HTR-8/SVneo (cell line): ENCODE data around the gene CFAP221.

Experiments
- DNase-seq: peaks from one replicate; pipeline ENCODE4 v3.0.0; 2011; ENCODE audit warnings: low spot score, mixed read lengths; ENCODE audit not compliant: insufficient read length
- FAIRE-seq: peaks from 2 replicates; lab custom pipeline; 2011; peaks lifted over from hg19 to GRCh38; lab: Jason Lieb, UNC

The CFAP221 gene

DNA sequence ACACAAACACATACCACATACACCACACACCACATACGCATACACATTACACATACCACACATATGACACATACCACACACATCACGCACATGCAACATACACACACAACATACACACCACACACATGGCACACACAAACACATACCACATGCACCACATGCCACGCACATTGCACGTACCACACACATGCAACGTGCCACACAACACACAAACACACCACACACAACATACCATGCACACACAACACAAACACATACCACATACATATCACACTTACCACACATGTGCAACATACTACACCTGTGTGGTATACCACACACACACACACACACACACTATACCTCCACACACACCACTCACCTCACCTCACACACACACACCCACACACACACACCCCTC lies 149.7 kb downstream of the CFAP221 start:
- FAIRE-seq (peak; percentile 99), DNase-seq (no peak)

DNA sequence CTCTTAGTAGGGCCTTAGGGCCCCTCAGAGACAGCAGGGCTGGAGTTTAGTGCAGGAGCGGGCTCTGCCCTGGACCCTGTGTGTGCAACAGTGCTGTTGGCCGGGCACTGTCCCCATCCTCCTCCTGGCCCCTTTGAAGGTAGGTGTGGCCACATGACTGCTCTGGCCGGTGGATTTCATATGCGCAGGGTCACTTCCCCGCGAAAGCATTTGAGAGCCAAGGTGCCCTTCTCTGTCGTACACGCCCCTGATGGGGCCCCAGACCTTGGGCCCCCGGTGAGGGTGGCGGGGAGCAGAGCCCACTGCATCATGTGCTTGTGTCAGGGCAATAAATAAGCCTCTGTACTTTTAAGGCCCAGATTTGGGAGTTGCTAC lies 150.2 kb downstream of the CFAP221 start:
- FAIRE-seq, result no peak
- DNase-seq, result no peak

DNA sequence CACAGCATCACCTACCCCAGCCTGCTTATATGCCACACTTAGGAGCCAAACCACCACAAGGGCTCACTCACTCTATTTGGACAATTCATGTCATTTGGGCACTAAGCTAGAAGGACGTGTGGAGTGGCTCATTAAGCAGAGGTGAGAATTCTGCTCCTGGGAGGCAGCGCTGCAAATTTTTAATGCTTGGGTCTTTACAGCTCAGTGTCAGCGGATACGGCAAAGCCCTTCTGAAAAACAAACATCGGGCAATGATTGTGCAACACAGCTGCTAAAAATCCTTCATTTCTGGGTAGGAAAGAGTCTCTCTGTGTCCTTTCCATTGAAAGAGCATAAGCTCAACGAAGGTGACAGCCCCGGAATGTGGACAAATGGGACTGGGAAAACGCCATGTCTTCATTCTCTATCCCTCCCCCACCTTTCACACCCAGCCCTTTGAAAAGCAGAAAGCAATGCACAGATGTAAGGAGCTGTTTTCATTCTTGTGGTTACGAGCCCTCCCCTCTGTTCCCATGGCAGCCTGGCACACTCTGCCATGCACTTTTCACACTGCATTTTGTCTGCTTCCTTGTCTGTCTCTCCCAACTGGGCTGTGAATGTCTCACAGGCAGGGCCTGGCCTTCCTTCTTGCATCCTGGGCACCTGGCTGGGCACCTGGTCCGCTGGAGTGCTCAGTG lies 150.7 kb downstream of the CFAP221 start:
- no peak for FAIRE-seq
- peak; percentile 23 for DNase-seq

DNA sequence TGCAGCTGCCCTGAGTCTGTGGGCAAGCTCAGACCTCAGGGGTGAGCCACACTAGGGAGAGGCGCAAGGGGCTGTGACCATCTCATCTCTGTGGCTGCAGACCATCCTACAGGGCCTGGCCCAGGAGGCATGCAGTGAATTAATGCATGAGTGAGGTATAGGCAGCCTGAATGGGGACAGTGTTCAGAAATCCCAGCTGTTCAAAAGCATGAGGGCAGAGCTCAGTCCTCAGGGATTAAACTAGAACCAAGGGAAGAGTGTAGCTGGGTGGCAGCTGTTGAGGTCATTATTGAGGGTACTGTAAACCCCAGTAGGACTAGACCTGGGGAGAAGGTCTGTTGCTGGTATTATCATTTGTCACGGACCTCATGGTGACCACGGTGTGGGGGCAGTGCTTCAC lies 151.8 kb downstream of the CFAP221 start:
- DNase-seq, result no peak
- no peak for FAIRE-seq

DNA sequence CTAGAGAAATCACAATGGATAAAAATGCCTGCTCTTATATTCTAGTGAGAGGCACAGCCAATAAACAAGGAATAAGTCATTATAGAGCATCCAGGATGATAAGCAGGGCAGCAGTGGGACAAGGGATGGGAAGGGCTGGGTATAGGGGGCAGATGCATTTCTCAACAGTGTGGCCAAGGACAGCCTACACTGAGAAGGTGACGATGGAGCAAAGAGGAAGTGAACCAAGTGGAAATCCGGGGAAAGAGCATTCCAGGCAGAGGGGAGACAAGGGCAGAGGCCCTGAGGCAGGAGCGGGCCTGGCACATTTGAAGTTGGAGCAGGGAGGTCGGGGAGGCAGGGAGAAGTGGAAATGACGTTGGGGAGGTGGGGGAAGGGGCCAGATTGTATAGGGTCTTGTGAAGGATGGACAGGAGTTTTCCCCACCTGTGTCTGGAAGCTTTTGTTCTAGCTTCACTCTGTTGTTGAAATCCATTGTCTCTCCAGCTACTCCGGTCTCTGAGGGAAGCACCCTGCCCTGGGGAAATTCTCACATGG lies 152.3 kb downstream of the CFAP221 start:
- DNase-seq (no peak), FAIRE-seq (no peak)

DNA sequence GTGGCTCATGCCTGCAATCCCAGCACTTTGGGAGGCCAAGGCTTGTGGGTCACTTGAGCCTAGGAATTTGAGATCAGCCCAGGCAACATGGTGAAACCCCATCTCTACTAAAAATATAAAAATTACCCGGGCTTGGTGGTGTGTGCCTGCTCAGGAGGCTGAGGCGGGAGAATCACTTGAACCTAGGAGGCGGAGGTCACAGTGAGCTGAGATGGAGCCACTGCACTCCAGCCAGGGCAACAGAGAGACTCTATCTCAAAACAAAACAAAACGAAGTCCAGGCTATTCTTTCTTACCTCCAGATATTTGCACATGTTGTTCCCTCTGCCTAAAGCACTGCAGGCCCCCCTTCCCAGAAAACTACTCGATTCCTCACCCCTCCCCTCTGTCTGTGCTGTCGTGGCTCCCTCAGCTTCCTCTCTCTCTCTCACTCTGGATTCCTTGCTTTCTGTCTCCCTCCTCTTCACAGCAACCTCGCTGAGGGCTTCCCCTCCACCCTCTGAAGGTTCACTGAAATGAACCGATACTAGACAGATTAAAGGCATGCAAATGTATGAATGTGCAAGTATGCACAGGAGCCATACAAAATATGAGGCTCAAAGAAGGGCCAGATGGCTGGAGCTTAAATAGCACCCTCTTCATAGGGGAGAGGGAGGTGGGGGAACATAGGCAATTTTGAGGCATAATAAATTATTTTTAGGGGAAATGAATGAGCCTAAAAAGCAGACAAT lies 153.2 kb downstream of the CFAP221 start:
- DNase-seq (no peak), FAIRE-seq (no peak)

DNA sequence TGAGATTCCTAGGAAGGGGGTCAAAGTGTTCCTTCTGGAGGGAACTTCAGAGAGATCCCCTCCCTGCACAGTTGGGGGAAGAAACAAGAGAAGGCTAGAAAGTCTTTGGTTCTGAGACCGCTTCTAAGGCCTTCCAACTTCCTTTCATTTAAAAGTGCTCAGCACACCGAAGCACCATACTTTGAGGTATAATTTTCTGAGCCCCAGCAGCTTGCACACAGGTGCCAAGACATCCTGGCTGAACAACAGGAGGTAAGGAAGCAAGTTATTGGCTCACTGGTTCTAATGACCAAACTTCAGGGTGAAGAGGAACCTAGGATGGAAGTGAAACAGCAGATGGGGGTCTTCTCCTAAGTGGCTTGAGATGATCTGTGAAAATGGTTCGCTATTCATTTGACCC lies 154.0 kb downstream of the CFAP221 start:
- FAIRE-seq, result no peak
- no peak for DNase-seq

DNA sequence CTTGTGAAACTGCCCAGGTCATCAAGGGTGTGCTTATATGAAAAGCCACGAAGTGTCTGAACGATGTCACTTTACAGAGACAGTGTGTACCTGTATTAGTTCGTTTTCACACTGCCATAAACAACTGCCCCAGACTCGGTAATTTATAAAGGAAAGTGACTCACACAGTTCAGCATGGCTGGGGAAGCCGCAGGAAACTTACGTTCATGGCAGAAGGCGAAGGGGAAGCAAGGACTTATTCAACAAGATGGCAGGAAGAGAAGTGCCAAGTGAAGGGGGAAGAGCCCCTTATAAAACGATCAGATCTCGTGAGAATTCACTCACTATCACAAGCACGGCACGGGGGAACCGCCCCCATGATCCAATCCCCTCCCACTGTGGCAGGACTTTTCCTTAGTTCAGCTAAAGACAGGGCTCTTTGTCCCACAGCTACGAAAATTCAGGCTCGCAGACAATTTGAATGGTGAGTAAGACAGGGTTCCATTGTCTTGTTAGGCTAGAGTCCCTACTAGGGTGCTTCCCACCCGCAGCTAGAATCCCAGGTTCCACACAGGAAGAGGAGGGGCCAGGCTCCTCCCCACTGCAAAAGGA lies 154.9 kb downstream of the CFAP221 start:
- FAIRE-seq (no peak), DNase-seq (no peak)

DNA sequence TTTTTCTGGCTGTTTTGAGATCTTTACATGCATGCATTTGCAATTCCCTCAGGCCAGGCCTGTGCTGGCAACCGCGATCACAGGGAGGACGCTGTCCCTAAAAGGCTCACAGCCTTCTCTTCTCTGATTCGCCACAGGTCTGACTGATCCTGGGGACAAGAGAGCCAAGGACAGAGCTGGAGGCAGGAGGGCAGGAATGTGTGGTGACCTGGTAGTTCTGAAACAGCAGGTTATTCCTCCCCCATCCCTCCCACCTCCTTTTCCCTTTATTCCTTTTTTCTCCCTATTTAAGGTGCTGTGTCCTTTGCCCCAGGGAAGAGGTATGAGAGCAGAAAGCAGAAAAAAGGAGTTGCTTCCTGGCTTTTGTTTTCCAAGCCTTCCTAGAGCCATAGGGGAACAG lies 156.6 kb downstream of the CFAP221 start:
- no peak for DNase-seq
- FAIRE-seq, result no peak

DNA sequence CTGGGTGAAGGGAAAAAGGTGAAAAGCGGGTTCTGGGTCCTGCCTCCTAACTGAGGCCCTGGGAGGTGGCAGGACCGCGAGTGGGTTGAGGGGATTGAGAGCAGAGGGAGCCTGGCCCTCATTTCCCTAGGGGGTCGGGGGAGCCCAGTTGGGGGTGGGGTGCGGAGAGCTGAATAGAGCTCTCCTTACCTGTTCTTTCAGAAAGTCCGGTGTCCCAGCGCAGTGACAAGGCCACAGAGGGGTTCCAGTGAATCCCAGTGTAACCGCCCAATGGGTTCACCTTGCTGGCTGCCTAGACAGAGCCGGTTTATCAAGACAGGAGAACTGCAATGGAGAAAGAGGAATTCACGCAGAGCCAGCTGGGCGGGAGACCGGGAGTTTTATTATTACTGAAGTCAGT lies 157.1 kb downstream of the CFAP221 start:
- no peak for DNase-seq
- no peak for FAIRE-seq

DNA sequence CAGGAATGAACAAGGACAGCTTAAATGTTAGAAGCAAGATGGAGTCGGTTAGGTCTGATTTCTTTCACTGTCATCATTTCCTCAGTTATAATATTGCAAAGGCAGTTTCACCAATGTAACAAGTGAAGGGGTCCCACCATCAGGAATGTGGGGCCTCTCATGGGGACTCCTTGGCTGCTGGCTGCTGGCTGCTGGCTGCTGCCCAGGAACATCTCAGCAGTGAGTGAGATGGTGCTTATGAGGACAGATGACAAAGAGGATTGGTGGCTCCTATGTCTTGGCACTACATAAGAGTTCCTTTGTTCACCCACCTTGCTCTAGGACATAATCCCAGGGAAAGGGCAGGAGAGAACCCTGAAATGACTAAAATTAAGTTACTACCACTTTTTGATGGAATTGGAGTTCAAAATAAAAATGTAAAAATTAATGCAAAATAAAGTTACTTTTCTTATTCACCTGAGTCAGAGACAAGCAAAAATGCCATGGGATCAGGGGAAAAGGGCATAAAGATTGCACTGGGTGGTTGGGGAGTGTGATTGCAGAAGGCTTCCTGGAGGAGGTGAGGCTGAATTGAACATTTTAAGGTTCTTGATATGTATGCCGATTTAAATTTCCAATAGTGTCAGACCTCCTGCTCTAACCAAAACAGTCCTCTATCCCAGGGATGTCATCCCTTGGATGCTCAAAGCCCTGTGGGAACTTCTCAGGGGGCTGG lies 158.1 kb downstream of the CFAP221 start:
- DNase-seq (no peak), FAIRE-seq (no peak)

DNA sequence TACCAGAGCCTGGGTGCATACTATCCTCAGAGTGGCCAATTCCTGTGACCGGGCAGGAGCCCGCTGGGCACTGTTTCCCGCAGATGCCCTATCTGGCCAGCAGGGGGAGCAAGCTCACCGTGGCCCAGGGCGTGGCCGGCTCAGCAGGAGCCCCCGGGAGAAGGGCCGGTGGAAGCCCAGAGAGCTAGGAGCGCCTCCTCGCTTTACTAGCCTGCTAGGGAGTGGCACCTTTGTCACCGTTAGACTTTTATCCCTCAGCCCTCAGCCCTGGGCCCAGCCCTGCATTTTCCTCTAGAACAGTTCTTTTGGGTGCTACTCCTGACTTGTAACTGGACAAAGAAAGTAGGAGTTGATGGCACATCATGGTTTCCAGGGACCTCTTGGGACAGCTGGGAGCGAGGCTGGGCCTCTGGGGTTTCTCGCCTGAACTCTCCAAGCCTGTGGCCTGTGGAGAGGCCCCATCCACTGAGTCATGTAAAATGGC lies 158.7 kb downstream of the CFAP221 start:
- DNase-seq, result peak; percentile 85
- peak; percentile 52 for FAIRE-seq

DNA sequence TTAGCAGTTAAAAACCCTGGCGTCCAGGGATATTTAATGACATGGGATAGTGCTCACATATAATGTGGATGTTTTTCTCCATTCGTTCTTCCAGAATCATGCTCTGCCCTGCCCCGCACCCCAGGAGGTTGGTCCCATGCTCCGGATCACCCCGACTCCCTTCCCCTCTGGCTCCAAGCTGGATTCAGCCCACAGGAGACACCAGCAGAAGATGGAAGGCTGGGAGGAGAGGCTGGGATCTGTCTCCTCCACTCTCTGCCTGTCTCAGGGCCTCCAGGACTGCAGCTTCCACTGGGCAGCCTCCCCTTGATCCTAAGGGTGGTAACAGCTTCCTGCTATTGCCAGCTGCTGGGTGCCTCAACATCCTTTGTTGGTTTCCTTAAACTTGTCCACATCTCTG lies 159.3 kb downstream of the CFAP221 start:
- FAIRE-seq (no peak), DNase-seq (no peak)

DNA sequence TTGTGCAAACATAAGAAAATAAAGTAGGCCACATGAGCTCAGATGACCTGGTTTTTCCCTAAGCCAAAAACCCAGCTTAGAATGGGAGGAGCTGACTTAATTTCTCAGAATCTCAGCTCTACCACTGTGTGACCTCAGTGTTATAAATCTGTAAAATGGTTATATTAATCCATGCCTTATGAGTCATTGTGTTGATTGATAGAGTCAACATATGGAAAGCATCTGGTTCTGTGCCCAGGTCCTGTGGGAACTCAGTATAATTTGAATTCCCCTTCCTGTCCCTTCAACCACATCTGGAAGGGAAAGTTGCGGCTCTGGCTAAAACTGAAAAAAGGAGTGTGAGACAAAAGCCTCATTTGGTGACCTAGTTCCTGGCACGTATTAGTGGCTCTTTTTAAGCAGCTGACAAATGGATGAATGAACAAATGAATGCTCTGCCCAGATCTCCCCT lies 160.4 kb downstream of the CFAP221 start:
- DNase-seq (no peak), FAIRE-seq (no peak)

DNA sequence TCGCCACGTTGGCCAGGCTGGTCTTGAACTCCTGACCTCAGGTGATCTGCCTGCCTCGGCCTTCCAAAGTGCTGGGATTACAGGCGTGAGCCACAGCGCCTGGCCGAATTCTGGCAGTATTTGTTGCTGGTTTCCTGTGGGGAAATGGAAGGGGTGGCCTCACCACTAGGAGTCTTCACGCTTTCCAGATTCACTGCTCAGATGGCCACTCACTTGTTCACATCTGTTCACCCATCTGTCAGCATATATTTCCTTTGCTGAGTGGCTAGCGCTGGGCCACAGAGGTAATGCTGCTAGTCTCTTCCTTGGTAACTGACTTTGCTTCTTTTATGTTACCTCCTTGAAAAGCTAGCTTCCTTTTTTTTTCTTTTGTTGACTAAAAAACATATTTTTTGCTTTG lies 162.0 kb downstream of the CFAP221 start:
- no peak for FAIRE-seq
- no peak for DNase-seq
